ENCODE measurements around the gene APOE. TPM values are rescaled to one million over a fixed set of nuclear protein-coding genes. Genes with fewer than 3 reads are reported as not detected.
A peak's percentile ranks its signal among the peaks of the same experiment; 100 is the strongest.

APOE gene
- total and polyA plus RNA-seq, 2 of the 13 experiments (the other 11 are each of a cell fraction or from before 2014, with no cell fraction given) = 1,328 to 1,470 TPM

DNA sequence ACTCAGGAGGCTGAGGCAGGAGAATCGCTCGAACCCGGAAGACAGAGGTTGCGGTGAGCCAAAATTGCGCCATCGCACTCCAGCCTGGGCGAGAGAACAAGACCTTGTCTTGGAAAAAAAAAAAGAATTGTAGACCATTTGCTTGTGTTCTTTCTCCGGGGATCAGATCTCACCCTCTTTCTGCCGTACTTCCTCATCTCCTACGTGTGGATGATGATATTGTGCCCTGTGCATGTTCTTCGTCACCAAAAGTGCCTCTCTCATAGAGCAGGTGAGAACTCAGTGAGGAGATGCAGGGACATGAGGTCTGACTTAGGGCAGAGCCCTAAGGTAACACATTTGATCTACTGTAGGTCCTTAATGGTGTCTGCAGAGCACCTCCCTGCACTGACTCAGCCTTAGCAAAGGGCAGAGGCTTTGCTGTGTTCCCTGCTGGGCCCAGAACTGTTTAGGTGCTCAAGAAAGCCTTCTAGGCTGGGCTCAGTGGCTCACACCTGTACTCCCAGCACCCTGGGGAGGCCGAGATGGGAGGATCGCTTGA, 41.5 kb downstream of the APOE start (continued):
- TF ChIP-seq, protein P1, sequence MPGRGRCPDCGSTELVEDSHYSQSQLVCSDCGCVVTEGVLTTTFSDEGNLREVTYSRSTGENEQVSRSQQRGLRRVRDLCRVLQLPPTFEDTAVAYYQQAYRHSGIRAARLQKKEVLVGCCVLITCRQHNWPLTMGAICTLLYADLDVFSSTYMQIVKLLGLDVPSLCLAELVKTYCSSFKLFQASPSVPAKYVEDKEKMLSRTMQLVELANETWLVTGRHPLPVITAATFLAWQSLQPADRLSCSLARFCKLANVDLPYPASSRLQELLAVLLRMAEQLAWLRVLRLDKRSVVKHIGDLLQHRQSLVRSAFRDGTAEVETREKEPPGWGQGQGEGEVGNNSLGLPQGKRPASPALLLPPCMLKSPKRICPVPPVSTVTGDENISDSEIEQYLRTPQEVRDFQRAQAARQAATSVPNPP (CRISPR knock-in tag; IDR thresholded peaks at IDR 0.05) = no peak
- TF ChIP-seq ZNF761 (CRISPR knock-in tag; conservative IDR thresholded peaks at IDR 0.05) = no peak
- TF ChIP-seq, protein P2, sequence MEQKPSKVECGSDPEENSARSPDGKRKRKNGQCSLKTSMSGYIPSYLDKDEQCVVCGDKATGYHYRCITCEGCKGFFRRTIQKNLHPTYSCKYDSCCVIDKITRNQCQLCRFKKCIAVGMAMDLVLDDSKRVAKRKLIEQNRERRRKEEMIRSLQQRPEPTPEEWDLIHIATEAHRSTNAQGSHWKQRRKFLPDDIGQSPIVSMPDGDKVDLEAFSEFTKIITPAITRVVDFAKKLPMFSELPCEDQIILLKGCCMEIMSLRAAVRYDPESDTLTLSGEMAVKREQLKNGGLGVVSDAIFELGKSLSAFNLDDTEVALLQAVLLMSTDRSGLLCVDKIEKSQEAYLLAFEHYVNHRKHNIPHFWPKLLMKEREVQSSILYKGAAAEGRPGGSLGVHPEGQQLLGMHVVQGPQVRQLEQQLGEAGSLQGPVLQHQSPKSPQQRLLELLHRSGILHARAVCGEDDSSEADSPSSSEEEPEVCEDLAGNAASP (CRISPR knock-in tag; IDR thresholded peaks at IDR 0.05; ENCODE audit: borderline replicate concordance) = no peak
- no peak for TF ChIP-seq ZNF432 (CRISPR knock-in tag; IDR thresholded peaks at IDR 0.05; ENCODE audit: borderline replicate concordance)
- TF ChIP-seq SIN3A (IDR thresholded peaks at IDR 0.05; ENCODE audit: borderline replicate concordance, low read depth, low read length) = peak; percentile 43; the same call in 1 of the 2 replicates
- no peak for TF ChIP-seq ZNF383 (CRISPR knock-in tag; IDR thresholded peaks at IDR 0.05; ENCODE audit: borderline replicate concordance)
- no peak for TF ChIP-seq CHD2 (IDR thresholded peaks at IDR 0.05; ENCODE audit: low read depth, low read length)
- TF ChIP-seq SALL1 (CRISPR knock-in tag; IDR thresholded peaks at IDR 0.05) = peak; percentile 23; the same call in 1 of the 2 replicates
- no peak for TF ChIP-seq RORA (CRISPR knock-in tag; IDR thresholded peaks at IDR 0.05)
- peak; percentile 39; the same call in 1 of the 2 replicates for TF ChIP-seq SMYD3 (CRISPR knock-in tag; IDR thresholded peaks at IDR 0.05)
- no peak for TF ChIP-seq ZNF776 (CRISPR knock-in tag; IDR thresholded peaks at IDR 0.05)
- TF ChIP-seq LCORL (IDR thresholded peaks at IDR 0.05) = no peak
- TF ChIP-seq LCORL (CRISPR knock-in tag; IDR thresholded peaks at IDR 0.05) = 0 out of 2 replicates have a peak, but pooled peaks have one; percentile 39
- TF ChIP-seq ZNF484 (CRISPR knock-in tag; IDR thresholded peaks at IDR 0.05; ENCODE audit: borderline replicate concordance, low read depth) = no peak
- TF ChIP-seq ZNF550 (CRISPR knock-in tag; IDR thresholded peaks at IDR 0.05; ENCODE audit: borderline replicate concordance) = no peak
- TF ChIP-seq, protein P3, sequence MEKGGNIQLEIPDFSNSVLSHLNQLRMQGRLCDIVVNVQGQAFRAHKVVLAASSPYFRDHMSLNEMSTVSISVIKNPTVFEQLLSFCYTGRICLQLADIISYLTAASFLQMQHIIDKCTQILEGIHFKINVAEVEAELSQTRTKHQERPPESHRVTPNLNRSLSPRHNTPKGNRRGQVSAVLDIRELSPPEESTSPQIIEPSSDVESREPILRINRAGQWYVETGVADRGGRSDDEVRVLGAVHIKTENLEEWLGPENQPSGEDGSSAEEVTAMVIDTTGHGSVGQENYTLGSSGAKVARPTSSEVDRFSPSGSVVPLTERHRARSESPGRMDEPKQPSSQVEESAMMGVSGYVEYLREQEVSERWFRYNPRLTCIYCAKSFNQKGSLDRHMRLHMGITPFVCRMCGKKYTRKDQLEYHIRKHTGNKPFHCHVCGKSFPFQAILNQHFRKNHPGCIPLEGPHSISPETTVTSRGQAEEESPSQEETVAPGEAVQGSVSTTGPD (CRISPR knock-in tag; IDR thresholded peaks at IDR 0.05) = no peak
- no peak for TF ChIP-seq PPARG (CRISPR knock-in tag; conservative IDR thresholded peaks at IDR 0.05)
- TF ChIP-seq TAF1 (CRISPR knock-in tag; IDR thresholded peaks at IDR 0.05) = no peak
- no peak for TF ChIP-seq PTBP1 (IDR thresholded peaks at IDR 0.05; ENCODE audit: low read depth, low read length, poor library complexity, severe bottlenecking)
- TF ChIP-seq ZNF670 (CRISPR knock-in tag; IDR thresholded peaks at IDR 0.05; ENCODE audit: borderline replicate concordance) = no peak

Data from HepG2 (cell line).